Measurements from ENCODE around the gene SLC35F3.
"Not testable (repeated sequence)": the region's sequence is repeated elsewhere in the genome, so short reads cannot be mapped to it uniquely, and the experiment has no call there.

SLC35F3 gene

DNA sequence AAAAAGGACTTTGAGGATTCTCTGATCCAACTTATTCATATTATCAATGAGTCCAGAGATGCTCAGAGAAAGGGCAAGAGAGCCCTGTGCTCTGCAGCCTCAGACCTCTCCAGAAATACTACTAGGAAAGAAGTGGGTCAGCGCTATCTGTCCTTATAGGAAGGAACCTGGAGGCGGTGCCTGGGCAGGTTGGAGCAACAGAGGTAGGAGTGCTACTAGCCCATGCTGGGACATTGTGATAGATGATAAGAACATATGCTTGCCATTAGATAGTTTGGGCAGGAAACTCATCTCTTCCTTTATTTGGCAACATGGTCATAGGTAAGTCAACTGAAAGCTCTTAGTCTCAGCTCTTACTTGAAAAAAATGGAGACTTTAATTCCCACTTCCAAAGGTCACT, 335.0 kb downstream of the SLC35F3 start:
- no peak for FAIRE-seq

DNA sequence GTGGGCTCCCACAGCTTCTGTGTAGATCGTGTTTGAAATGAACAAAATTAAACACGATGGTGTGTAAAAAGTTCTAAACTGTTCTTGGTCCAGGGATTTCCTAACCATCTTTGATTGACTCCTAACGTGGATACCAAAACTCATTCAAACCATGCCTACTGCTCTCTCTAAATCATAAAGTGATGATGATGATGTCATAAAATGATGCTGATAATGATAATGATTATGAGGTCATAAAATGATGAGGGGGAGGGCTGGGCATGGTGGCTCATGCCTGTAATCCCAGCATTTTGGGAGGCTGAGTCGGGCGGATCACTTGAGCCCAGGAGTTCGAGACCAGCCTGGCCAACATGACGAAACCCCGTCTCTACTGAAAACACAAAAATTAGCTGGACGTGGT, 335.5 kb downstream of the SLC35F3 start:
- DNase-seq (ENCODE audit: insufficient read length, low spot score): no peak
- FAIRE-seq: no peak

More for the DNA sequence above, 335.0 kb downstream of the SLC35F3 start:
- no peak for DNase-seq (ENCODE audit: insufficient read length, low spot score)

DNA sequence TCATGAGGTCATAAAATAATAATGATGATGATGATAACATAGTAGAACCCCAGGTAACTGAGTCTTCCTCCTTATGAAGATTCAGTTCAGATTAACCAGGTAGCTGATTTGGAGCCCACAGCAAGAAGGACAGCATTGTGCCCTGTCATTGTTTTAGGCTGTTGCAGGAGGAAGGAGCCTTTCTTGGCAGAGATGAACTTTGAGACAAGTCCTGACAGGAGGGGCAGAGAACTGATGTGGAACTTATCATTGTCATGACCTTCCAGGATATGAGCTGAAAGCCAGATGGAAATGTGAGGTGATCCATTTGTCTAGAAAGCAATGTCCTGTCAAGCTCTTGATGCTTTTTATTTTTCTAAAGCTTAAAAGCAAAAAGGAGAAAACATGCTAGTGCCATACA, 336.2 kb downstream of the SLC35F3 start:
- DNase-seq (ENCODE audit: insufficient read length, low spot score) (no peak), FAIRE-seq (peak; percentile 26)

DNA sequence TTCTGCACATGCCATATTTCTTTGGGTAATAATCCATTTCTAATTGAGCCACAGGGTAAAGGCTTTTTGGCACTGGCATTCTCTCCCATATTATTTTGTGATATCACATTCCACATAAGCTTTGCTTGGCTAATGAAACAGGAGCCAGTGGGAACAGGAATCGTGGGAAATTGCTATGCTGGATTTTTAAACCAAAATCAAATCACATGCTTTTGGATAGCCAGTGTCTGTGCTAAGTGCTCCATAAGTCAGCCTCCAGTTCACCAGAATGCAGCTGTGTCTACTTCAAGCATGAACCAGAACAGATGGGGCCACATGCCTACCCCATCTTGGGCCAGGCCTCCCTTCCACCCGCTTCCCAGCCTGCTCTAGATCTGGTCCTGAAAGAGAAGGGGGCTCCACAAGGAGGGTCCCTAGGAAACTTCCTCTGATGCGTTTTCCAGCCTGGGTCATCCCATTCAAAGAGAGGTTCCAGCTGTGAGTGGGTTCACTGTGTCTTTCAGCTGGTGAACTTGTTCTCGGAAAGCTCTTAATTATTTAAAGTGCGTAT, 337.5 kb downstream of the SLC35F3 start:
- FAIRE-seq (no peak), DNase-seq (ENCODE audit: insufficient read length, low spot score) (no peak)

DNA sequence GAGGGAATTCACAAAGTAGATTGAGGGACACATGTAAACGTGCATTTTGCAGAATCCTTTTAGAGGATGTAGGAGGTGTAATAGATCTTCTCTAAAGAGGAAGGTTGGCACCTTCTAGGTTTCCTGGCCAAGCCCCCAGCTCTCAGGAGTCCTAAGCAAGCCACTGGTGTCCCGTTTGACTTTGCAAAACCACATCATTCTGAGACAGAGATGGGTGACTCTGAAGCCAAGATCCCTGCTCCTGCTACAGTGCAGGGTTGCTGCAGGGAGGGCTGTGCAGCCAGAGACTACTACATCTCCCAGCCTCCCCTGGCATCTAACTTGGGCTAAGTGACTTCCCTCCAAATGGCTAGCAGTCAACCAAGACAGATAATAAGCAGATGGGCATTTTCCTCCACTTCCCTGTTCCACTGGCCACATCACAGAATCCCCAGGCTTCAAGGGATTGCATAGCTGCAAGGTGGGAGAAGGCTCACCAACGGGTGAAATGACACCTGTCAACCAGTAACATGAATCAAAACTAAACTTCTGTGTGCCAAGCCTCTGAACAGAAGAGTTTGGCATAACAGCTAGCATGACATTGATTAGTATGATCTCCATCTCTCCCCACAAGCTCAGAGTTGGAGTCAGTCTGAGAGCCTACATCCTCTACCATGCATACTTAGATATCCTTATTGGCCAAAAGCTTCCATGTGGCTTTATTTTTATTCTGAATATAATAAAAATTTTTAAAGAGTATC, 339.2 kb downstream of the SLC35F3 start:
- FAIRE-seq (no peak), DNase-seq (ENCODE audit: insufficient read length, low spot score) (no peak)

DNA sequence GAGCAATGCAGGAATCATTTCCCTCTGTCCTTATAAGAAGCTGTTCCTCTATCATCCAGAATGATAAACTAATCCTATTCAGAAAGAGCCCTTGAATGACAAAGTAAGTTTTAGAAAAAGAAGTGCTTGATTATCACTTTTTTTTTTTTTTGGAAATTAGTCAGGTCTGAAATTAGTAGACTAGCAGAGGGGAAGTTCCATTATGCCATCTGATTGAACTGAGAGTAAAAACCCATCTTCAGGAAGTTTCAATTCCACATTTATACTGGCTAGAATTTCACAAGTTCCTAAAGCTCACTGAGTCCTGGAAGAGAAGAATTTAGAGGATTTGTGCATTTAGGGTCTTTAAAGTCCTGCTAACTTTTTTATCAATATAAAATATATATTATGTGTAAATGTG, 340.0 kb downstream of the SLC35F3 start:
- no peak for FAIRE-seq
- DNase-seq (ENCODE audit: insufficient read length, low spot score): no peak

DNA sequence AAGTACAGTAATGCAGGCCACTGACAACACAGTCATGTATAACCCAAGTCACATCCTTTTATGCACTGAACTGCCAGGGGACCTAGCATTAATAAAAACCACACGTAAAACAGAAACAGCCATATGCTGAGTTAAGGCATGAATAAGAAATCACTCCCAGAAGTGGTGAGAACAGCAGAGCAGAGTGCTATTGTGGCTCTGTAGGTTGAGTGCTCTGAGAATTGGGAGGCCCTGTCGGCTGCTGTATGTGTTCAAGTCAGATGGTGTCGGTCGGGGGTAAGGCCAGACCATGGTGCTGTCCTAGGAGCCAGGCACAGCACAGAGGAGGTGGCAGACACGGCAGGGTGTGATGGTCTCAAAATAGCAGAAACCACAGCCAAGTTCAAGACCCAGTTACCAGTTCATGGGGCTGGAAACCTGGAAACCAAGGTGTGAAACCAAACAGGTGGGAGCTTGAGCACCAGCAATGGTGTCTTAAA, 342.2 kb downstream of the SLC35F3 start:
- DNase-seq (ENCODE audit: insufficient read length, low spot score) (peak; percentile 36), FAIRE-seq (peak; percentile 98)

DNA sequence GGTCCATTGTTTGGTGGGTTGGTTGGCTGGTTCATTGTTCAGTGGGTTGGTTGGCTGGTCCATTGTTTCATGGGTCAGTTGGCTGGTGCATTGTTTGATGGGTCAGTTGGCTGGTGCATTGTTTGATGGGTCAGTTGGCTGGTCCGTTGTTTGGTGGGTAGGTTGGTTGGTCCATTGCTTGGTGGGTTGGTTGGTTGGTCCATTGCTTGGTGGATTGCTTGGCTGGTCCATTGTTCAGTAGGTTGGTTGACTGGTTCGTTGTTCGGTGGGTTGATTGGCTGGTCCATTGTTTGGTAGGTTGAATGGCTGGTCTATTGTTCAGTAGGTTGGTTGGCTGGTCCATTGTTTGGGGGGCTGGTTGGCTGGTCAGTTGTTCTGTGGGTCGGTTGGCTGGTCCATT, 343.3 kb downstream of the SLC35F3 start:
- DNase-seq (ENCODE audit: insufficient read length, low spot score): not testable (repeated sequence)
- peak; percentile 84 for FAIRE-seq

DNA sequence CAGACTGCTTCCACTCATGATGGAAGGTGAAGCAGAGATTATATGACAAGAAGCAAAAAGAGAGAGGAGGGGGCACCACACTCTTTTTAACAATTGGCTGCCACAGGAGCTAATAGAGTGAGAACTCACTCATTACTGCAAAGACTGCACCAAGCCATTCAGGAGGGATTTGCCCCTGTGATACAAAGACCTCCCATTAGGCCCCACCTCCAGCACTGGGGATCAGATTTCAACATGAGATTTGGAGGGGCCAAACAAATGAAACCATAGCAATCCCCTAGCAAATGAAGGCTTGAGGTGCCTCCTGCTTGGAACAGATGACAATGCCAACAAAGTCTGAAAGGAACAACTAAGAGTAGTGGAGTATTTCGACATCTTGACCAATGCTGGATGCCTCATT, 346.3 kb downstream of the SLC35F3 start:
- FAIRE-seq (no peak), DNase-seq (ENCODE audit: insufficient read length, low spot score) (no peak)

DNA sequence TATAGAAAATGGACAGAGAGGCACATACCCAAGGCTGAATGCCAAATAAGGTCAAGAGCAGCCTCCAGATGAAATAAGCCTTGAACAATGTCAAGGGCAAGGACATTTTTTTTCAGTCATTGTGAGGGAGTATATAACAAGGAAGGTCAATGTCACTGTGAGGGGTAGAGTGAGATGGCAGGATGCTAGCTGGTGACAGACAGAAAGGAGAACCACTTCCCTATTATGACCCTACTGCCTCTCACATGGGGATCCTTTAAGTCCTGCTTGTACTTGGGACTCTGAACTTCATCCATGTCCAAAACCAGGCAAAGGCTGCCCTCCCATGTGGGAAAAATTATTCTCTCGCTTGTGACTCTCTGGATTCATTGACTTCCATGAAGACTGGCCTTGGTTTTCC, 349.3 kb downstream of the SLC35F3 start:
- no peak for FAIRE-seq

DNA sequence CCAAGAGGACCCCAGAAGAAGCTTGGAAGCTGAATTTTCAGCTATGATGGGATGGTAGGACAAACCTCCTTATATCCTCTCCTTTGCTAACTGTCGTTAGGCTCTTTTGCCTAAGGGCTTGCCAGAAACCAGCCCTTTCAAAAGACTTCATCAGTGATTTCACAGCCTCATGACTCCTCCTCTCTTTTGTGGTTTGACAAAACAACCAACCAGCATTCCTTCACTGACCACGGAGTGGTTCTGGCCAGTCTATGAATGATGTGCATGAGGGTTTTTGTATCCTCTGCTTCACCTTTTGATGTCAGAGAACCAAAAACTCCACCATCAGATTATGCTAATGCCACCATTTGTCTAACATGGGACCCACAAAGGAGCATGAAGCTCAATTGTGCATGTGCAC, 351.9 kb downstream of the SLC35F3 start:
- DNase-seq (ENCODE audit: insufficient read length, low spot score) (no peak), FAIRE-seq (no peak)

More for the DNA sequence above, 349.3 kb downstream of the SLC35F3 start:
- no peak for DNase-seq (ENCODE audit: insufficient read length, low spot score)

DNA sequence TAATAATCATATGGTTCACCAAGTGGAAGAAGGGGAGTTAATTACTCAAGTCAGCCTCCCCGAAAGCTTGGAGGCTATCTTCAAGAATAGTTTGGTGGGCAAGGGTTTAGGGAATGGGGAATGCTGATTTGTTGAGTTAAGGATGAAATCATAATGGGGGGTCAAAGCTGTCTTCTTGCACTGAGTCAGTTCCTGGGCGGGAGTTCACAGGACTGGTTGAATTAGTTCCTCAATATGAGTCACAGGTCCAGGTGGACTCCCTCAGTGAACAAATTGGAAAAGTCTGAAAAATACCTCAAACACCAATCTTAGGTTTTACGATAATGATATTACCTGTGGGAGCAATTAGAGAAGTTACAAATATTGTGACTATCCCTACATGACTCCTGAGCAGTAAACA, 353.6 kb downstream of the SLC35F3 start:
- DNase-seq (ENCODE audit: insufficient read length, low spot score) (no peak), FAIRE-seq (no peak)

DNA sequence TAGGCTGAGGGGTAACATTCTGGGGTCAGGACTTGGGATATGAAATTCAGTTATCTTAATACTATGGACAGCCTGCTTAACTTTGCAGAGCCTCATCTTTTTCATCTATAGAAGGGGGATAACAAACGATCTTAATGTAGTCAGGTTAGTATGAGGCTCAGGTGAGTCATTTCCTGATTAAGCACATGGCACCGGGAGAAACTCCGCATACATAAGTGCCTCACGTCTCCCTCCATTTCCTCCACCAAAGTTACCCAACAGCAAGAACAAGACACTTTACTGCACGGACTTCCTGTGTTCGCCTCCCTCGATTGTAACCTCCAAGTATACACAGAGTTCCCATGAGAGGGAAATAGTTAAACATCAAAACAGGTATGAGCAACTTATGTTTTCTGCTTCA, 356.1 kb downstream of the SLC35F3 start:
- DNase-seq (ENCODE audit: insufficient read length, low spot score): no peak
- no peak for FAIRE-seq

DNA sequence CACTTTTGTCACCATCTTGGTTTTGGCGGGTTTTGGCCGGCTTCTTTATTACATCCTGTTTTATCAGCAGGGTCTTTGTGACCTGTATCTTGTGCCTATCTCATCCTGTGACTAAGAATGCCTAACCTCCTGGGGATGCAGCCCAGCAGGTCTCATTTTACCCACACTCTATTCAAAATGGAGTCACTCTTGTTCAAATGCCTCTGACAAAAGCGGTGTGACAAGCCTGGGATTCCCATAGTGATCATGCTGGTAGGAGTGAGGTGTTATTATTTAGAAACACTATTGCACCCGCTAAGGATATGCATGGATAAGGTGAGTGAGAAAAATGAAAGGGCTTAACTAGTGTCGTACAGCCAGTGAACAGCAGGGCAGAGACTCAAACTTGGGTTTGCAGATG, 357.1 kb downstream of the SLC35F3 start:
- DNase-seq (ENCODE audit: insufficient read length, low spot score) (no peak), FAIRE-seq (no peak)

DNA sequence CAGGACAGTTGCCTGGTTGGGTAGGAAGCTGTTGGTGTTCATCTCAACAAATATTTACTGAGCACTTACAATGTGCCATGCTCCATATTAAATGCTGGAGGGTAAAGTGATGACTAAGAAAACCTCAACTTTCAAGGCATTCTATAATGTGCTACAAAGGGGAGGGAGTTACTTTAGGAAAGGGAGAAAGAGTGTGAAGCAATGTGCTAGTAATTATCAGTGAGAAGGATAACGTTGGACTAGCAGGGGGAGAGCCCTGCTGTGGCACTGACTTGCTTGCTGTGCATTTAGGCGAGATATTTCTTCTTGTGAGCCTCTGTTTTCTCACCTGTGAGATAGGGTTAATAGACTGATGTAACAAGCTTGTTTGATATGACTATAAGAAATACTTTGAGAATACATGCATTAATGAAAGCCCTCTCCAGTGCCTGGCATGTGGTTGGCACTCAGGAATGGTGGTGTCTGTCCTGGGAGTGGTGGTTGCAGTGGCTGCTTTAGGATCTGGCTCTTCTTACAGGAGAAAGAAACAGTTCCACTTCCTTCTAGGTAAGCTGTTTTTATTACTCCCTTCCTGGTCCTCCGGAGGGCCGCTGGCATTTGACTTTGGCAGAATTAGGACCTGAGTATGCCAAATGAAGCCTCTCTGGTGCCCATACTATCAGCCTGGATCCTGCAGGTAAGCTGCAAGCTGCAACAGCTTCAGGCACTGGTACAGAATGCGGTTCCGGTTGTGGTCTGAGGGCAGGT, 357.7 kb downstream of the SLC35F3 start:
- DNase-seq (ENCODE audit: insufficient read length, low spot score) (no peak), FAIRE-seq (no peak)

DNA sequence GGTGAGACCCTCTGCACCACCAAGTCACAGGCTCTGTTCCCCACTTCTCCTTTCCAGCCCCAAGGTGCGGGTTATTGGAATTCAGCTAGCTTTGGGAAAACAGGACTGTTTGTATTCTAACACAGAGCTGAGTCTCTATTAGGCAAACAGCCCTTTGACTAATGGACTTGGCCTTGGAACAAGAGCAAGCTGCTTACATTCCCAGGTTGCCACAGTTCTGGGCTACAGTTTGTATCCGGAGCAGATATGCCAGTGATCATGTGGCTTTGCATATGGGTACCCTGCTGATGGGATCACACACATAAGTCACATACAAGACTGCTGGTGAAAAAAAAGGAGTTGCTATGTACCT, 358.3 kb downstream of the SLC35F3 start:
- DNase-seq (ENCODE audit: insufficient read length, low spot score) (no peak), FAIRE-seq (no peak)

DNA sequence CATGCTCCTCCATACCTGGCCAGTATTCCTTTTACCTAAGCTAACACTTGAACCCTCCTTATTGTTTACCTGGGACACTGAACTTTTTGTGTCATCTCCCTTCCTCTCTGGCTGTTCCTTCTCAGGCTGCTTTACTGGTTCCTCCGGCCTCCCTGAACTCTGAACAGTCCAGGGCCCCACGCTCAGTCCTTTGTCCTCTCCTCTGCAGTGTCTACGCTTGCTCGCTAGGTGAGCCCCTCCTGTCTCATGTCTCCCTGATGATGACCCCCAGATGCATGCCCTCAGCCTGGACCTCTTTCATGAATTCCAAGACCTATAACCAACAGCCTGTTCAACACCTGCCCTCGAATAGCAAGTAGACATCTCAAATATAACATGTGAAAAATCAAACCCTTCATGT, 360.4 kb downstream of the SLC35F3 start:
- DNase-seq (ENCODE audit: insufficient read length, low spot score) (no peak), FAIRE-seq (no peak)

DNA sequence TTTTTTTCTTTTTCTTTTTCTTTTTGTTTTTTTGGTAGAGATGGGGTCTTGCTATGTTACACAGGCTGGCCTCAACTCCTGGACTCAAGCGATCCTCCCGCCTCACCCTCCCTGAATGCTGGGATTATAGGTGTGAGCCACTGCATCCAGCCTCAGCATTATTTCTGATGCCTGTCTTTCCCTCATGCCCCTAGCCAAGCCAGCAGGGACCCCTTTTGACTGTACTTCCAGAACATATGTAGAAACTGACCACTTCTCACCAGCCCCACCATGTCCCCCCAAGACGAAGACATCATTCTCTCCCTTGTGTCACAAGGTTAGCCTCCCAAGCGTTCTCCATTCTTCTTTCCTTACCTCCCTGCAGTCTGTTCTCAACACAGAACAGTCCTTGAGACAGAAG, 360.8 kb downstream of the SLC35F3 start:
- DNase-seq (ENCODE audit: insufficient read length, low spot score) (no peak), FAIRE-seq (no peak)

DNA sequence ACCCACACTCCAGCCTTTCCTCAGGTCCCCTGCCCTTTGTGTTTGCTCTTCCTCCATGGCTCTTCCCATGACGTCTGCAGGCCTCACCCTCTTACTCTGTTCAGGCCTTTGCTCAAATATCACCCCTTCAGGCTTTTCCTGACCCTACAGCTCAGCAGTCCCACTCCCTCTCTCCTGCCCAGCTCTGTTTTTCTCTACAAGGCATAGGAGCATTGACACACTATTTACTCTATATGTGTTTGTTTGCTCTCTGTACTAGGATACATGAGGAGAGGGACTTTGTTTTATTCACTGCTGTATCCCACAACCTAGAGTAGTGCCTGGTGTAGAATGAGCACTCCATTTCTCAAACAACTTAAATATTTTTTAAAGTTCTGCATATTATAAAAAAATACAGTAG, 361.4 kb downstream of the SLC35F3 start:
- DNase-seq (ENCODE audit: insufficient read length, low spot score) (no peak), FAIRE-seq (no peak)

DNA sequence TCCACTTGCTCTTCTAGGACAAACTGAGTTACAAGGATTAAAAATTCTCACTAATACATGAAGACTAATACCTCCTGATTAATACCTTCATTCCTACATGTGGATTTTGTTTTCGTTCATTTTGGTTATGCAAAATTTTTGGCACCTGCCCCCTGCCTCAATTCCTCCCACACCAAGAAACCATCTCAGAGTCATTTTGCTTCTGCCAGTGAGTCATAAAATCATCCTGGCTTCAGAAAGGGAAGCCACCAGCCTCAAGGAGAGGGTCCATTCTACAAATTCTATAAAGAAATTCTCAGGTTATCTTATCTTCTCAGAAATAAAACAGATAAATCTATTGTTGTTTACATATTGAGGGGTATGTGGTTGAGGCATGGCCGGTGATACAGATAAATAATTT, 365.6 kb downstream of the SLC35F3 start:
- FAIRE-seq: no peak
- no peak for DNase-seq (ENCODE audit: insufficient read length, low spot score)

DNA sequence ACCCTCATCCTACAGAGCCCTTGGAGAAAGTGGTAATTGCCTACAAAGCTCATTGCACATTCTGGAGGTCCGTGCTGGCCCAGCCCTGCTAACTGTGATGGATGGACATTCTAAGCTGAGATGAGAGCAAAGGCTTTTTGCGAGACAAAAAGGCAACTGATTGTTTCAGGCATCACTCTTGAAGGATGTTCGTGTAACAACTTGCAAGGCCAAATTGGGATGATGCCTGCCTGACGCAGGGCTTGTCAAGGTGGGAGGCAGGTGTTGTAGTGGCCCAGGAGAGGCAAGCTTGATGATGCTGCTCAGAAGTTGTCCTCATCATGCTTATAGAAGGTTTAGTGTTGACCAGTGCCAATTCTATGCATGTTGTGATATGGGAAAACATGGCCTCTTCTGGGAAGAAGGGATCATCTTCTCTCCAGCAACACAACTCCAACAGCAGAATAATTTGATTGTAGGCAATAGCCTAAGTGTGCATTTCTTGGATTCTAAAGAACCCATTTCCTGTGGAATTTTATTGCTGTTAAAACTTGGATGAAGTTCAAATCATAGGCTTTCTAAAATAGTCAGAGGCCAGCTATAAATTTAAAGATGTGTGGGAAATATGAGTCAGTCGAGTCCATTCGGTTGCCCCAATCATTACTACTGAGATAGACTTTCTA, 366.2 kb downstream of the SLC35F3 start:
- no peak for FAIRE-seq

DNA sequence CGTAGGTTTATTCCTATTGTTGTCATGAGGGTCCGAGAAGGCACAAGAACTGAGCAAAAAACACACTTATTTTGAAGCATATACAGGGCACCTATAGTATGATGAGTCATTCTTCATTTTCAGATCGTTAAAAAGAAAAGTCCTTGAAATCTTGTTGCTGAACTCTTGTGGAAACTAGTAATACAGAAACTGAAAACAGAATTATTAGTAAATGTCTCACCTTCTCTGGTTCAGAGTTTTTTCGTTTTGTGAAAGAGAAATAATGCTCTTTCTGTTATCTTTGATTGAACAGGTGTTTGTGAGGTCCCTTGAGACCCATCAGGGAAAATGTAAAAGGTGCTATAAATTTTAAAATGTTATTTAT, 366.7 kb downstream of the SLC35F3 start:
- DNase-seq (ENCODE audit: insufficient read length, low spot score): peak; percentile 71
- FAIRE-seq: peak; percentile 96

More for the DNA sequence above, 366.2 kb downstream of the SLC35F3 start:
- no peak for DNase-seq (ENCODE audit: insufficient read length, low spot score)
